ENCODE measurements around the gene OGFOD1.

DNA sequence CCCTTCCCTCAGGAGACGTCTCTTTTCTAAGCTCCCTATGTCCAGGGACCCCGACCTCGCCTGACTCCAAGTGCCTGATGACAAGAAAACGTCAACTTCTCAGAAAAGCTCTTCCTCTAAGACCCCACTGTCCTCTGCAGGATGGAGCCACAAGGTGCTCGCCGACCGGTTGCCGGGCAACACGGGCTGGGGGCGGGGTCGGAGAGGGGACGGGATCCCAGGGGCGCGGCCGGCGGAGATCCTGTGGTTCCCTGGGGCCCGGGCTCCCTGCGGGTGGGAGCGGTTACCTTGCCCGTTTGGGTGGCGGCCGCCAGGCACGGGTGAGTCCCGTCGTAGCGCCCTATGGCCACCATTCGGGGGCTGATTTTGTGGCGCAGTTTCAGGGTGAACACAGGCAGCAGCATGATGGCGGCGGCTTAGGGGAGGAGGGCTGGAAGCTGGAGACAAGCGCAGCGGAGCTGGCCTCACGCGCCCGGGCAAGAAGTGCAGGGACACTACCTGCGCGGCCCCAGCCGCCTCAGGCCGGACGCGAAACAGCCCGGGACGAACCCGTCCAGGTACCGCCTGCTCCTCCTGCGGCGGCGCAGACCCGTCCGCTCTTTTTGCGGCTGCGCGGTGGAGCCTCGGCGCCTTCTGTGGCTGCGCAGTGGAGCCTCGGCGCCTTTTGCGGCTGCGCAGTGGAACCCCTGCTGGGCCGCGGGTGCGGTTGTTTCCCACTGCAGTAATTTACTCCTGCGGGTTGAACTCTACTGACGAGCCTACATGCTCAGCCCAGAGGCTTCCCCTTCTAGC lies 68.3 kb downstream of the OGFOD1 start, which contains the start of gene BBS2:
- TF ChIP-seq, protein P1, sequence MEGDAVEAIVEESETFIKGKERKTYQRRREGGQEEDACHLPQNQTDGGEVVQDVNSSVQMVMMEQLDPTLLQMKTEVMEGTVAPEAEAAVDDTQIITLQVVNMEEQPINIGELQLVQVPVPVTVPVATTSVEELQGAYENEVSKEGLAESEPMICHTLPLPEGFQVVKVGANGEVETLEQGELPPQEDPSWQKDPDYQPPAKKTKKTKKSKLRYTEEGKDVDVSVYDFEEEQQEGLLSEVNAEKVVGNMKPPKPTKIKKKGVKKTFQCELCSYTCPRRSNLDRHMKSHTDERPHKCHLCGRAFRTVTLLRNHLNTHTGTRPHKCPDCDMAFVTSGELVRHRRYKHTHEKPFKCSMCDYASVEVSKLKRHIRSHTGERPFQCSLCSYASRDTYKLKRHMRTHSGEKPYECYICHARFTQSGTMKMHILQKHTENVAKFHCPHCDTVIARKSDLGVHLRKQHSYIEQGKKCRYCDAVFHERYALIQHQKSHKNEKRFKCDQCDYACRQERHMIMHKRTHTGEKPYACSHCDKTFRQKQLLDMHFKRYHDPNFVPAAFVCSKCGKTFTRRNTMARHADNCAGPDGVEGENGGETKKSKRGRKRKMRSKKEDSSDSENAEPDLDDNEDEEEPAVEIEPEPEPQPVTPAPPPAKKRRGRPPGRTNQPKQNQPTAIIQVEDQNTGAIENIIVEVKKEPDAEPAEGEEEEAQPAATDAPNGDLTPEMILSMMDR (IDR thresholded peaks at IDR 0.05): no peak
- no peak for TF ChIP-seq EZH2 (IDR thresholded peaks at IDR 0.05; ENCODE audit: borderline replicate concordance, insufficient read depth, low read depth, low read length, poor library complexity, severe bottlenecking)

All from B cell (primary cell).